Dermis microvascular lymphatic vessel endothelial cell (primary cell): ENCODE measurements around the gene HSD11B2. TPM values are rescaled to one million over a fixed set of nuclear protein-coding genes. Genes with fewer than 3 reads are reported as not detected.

ENCODE experiments used
- DNase-seq, 2 donors: peaks; one replicate each; pipeline versions ENCODE4 v3.0.0 to v3.0.0-alpha.2; 2010; ENCODE audit warnings: low read depth in 2 of 2
- total RNA-seq: library from RNA; depleted of rRNA; stranded (reverse); fragments of >200 nt; gene quantifications from 2 replicates; pipeline ENCODE4 v1.2.1, GENCODE V29; 2014

Gene HSD11B2
- total RNA-seq, 1 donor from 2014 or later = not detected

DNA sequence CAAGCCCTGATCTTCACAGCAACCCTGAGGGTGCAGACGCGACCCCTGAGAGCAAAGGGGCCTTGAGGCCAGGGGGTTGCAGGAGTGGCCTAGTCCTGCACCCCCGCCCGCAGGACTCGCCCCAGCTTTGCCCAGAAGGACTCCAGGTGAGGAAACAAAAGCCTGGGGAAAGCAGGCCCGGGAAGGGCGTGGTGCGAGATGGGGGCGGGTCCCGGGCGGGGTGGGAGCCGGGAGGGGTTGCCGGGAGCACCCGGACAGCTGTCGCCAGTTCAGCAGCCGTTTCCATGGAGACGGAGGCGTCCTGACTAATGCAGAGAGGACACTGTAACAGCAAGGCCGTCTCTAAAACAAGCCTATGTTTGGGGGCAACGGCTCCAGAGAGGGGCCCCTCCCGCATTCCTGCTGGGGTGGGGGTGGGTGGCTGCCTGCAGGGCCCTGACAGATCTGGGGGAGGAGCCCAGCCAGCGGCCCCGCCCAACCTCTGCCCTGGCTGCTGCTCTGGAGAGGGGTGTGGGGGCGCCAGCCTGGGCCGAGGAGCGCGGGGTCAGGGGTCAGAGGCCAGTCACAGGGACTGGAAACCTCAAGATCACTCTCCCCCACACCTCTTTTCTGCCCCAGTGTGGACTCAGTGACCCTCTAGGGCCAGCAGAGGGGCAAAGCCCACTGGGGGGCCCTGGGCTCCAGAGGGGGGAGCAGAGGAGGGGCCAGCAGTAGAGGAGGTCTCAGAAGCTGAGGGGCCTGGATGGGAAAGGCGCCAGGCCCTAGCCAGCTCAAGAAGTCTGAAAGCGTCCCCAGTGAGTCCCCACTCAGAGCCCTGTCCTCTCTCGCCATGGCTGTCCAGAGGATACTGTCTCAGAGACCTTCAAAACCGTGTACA, 34.5 kb upstream of the HSD11B2 start:
- peak; percentile 62 to 79 for DNase-seq

DNA sequence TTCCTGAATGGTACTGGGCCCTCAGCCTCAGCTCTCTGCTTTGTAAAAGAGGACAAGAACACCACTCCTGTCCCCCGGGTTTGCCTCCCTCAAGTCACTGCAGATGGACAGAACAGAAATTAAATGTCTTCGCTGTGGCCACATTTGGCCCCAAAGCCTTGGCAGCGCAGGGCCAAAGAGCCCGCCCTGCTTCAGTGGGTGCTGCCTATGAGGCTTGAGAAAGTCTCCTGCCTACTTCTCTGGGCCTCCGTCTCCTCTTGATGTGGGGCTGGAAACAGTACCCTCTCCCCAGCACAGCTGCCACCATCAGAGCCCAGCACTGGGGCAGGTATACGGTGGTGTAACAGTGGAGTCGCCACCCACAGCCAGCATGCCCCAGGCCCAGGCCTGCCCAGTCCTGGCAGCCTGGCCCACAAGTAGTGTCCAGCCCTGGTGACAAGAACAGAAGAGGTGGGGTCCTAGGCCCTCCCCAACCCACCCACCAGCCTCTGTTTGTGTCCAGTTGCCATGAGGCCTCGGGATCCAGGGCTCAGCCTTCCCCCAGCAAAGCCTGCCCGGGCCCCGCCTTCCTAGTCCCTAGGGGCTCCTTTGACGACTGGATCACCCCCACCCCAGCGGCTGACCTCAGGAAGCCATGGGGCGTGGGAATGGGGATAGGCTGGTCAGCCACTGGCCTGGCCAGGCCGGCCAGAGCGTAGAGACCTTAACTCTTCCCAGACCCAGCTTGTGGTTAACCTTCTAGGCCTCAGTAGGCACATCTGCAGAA, 33.7 kb upstream of the HSD11B2 start:
- no peak for DNase-seq

DNA sequence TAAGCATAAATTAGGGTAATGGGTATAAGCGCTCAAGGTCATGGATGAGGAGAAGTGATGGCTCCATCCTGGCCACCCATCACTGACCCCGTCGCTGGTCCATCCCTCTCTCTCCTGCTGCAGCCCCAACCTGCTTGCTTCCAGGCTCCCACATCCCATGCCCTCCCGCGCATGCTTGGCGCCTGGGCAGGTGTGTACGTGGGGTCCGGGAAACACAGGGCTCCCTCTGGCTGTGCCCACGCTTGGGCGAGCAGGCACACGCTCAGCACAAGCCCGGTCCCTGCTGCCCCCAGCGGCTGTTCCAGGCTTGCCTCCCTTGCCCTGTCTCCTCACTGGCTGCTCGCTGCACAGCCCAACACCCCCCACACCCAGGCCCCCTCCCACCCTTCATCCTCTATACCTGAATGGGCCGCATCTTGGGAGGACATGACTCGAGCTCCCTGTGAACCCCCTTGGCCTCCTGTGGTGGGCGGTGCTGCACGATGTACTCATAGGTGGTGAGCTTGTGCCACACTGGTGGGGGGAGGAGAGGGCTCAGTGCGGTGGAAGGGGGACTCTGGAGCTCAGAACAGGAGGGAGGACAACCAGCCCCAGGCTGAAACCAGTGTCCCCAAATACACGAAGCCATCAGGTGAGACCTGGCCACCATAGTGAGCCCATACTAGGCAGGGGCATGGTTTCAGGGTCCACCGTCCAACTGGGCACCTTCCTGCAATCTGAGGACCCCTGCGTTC, 32.9 kb upstream of the HSD11B2 start:
- no peak for DNase-seq

DNA sequence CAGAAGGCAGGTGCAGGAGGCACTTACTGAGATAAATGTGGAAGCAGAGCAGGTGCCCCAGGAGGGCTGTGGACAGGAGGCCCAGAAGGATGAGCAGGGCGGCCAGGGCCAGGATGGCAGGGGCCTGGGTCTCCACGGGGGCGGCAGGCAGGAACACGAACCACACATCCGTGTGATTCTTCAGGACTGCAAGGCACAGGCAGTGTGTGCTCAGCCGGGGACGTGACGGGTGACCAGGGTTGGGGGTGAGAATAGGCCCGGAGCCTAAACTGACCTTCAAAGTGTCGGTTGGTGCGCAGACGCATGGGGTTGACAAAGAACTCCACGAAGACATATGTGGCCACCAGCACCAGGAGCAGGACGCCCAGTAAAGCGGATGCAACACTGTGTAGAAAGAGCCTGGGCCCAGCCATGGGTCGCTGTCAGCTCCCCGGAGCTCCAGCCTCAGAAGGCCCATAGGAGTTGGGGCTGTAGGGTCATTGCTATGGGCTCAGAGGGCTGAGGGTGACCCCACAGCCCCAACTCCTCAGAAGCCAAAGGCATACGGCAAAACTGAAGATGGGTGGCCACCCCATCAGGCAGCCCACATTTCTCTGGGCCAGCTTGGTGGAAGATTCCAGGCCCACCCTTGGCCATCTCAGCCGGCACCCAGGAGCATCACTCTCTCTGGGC, 32.2 kb upstream of the HSD11B2 start:
- DNase-seq = no peak

DNA sequence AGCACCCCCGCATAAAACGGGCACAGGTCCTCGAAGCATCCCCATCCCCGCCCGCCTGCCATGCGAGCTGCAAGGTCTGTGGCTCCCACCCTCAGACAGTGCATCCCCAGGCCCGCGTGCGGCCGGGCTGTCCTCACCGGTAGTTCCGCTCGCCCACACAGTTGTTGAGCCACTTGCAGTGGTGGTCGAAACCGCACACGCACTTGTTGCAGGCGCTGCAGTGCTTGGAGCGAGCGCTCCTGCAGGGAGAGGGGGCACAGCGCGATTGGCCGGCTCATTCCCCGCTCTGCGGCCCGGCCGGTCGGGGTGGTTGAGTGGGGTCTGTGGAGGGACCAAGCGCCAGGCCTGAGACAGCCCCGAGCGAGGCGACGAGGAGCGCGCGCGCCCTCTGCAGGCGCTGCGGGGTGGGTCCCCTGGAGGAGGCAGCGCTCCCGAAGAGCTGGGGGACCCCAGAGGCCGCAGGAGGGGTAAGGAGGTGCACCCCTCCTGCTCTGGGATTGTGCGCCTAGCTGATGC, 31.6 kb upstream of the HSD11B2 start:
- peak in 1 of 2 donors; percentile 45 for DNase-seq

DNA sequence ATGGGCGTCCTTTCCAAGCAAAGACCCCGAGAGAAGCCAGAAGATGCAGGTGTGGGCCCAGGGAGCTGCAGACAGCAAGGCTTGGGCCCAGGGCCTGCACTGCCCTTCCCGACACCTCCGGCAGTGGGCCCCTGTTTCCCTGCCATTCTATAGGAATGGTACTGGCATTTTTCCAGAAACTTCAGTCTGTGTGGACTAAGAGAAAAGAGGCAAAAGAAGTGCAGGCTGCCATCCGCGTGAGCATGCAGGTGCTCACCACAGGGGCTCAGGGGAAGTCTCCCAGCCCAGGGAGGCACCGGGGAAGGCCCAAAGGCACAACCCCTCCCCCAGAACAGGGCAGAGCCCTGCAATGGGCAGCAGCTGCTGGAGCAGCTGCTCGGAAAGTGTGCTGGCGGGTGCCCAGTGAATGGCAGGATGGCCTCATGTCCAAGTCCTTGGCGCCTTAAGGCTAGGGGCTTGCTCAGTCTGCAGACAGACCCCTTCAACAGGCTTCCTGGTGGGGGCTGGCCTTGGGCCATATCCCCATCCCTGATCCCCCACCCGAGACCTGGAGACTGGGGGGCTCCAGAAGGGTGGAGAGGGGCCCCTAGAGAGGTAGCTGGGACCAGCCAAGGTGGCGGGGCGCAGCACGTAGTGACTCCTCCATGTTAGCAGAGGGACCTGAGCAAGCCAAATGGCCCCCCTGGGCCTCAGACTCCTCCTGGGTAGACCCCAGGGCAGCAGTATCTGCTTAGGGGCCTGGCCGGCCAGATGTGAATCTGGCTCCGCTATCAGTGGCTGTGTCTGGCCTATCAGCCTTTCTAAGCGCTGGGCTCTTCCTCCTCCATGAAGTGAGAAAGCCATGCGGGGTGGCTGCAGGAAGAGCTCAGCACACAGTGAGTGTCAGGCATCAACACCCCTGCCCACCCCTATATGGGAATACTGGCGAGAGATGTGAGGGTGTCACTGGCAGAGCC, 30.9 kb upstream of the HSD11B2 start:
- DNase-seq = no peak

DNA sequence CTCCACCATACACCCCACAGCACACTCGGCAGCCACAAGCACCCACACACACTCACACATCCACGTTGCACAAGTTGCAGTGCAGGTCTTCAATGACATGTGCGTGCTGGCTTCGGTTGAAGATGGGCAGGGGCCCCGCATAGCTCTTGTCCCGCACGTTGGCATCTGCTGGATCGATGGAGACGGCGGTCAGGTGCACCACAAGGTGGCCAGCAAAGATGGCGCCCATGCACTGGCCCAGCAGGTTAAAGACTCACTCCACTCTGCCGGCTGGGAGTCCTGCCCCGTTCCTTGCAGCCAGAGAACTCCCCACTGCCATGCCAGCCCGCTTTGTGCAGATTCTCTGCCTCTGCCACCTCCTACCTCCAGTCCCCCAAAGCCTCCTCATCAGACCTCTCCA, 30.0 kb upstream of the HSD11B2 start:
- no peak for DNase-seq

DNA sequence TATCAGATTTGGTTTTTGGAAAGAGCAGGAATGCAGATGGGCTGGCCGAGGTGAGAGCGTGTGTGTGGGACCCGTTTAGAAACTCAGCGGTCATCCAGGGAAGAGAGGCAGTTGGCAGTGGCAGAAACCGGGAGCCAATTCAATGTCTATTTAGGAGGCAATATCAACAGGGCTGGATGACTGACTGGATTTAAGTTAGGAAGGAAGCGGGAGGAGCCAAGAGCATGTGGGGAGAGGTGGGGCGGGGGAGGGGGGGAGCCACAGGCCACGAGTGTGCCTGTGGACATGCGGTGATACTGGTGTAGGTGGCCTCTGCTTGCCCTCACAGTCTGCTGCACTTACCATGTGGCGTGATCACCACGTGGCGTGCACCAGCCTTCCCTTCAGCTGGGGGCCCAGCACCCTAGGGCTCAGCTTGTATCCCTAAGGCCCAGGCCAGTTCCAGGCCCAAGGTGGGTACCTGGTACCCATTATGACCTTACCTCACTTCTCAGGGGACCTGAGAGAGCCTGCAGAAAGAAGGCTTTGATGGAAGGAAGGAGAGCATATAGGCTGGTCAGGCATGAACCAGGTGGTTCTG, 26.9 kb upstream of the HSD11B2 start:
- DNase-seq = peak in 1 of 2 donors; percentile 36

DNA sequence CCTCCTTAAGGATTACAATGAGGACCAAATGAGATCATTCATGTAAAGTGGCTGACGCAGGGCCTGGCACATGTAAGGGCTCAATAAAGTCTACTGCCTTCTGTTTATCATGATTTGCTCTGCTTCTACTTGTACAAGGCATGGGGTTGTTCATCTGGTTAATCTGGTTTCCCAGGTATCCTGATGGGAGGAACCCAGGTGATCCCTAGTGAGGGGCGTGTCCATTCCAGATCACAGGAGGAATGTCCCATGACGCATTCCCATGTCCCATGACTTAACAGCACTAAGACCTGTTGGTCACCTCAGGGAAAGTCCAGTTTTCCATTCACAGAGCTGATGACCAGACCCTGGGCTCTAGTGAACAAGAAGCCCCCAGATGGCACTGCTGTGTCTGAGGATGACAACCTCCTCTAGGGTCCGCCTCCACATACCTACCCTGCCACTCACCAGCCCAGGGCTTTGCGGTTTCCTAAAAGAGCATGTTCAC, 26.1 kb upstream of the HSD11B2 start:
- DNase-seq = no peak

DNA sequence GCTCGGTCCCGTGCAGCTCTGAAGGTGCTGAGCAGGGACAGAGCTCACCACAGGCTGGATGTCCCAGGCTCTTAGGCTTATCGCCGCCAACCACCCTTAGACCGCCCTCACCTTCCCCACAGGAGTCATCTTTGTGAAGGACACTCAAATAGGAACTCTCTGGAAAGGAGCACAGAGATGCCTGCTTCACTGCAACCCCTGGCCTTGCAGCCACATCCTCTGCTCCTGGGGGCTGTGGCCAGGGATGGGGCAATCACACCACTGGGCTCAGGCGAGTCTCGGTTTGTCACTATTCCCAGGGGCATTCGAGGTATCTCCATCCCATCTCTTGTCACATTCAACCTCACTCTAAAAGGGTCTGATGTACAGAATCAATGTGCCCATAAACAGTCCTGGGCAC, 25.6 kb upstream of the HSD11B2 start:
- DNase-seq = no peak

DNA sequence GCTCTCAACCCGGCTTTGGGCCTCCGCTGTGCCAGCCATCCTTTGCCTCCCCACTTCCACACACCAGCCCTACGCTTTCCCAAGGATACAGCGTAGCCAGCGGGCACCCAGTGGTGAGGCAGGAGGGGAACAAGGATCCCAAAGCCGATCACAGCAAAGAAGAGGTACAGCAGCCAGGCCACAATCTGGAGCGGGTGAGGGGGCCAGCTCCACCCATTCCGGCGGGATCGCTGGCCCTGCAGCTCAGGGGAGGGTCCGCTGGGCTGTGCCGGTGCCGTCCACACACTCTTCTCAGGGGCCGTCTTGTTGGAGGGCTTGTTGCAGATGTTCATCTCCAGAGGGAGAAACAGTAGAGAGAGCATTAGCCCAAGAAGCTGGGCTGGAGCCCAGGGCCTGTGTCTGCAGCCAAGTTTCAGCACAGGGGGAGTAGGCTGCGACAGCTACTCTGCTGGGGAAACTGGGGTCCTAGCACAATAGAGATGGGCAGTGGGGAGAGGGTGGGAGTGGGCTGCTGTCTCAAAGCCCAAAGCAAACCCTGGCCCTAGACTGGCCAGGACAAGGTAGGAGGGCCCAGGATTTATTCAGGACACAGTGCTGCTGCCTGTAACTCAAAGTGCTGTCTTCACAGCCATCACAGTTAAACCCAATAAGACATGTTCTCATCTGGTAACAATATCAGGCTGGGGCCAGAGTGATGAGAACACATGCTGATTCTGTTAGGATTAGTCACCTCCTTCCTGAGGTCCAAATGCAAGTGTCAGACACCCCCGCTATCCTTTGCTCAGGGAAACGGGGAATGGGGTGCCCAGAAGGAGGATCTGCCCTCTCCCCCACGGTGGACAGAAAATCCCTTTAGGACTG, 24.6 kb upstream of the HSD11B2 start:
- peak in 1 of 2 donors; percentile 74 for DNase-seq

DNA sequence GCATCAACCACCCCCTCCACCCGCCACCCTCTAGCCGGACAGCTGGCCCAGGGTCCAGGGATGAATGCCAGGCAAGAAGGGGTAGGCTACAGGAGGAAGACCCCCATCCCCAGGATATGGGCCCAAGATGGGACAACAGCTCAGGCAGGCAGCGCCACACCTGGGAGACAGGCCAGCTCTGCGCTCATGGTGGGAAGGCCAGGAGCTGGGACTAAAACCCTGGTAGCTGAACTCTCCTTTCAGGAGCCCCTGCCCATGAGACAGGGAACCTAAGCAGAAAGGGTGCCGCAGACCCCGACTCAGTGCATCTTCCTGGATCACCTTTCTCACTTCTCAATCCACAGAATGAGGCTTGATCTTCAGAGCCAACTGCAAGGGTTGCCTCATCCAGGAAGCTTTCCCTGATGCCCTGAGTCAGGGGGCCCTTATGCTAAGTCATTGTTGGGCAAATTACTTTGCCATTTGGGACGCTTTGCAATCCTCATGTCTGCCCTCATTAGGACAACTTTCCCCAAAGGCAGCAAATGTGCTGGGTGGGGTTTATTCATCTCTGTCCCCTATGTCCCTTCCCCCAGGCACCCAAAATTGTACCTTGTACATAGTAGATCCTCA, 23.6 kb upstream of the HSD11B2 start:
- DNase-seq = no peak

DNA sequence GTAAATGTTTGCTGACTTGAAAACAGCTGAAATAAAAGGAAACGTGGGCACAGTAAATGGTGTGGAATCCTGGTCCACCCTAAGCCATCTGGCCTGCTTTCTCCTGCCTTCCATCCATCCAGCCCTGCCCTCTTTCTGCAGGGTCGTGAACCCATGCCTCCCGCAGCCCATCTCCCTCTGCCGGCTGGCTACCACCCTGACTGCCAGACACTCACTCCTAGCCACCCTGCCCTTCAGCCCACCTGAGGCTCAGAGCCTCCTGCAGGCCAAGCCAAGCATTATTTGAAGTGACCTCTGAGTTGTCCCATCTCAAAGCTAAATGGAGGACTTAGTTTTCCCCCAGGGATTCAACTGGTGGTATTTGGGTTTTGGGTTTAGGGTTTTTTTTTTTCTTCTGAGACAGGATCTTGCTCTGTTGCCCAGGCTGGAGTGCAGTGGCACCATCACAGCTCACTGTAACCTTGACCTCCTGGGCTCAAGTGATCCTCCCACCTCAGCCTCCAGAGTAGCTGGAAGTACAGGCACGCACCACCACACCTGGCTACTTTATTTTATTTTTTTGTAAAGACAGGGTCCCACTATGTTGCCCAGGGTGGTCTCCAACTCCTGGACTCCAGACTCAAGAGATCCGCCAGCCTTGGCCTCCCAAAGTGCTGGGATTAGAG, 23.0 kb upstream of the HSD11B2 start:
- DNase-seq = no peak

DNA sequence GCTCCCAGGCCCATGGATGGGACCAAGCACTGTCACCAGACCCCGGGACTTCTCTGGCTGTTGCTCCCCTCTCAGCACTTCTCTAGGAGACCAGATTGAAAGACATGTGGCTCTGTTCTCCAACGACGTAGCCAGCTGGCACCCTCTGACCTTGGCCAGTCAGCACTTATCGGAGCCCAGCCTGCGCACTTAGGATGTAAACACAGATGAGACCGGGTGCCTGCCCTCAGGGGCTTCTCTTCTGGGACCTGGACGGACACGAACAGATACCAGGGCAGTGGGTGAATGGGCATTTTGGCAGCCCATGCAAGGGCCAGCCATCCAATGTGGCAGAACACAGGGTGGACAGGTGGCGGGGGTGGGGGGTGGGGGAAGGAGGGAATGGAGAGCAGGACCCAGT, 21.3 kb upstream of the HSD11B2 start:
- no peak for DNase-seq

DNA sequence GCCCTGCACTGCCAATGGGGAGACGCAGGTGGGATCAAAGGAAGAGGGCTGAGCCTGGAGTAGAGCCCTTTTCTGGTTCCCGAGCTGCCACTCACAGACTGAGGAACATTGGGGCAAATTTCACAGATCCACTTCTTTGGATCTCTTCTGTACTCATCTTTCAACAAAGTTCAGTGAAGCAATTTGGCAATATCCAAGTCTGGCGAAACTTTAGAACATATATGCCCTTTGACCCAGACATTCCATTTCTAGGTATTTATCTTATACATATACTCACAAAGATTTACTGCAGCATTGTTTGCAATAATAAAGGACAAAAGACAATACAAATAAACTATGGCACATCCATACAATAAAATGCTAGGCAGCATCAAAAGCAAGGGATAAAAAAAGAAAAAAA, 19.6 kb upstream of the HSD11B2 start:
- DNase-seq = no peak

DNA sequence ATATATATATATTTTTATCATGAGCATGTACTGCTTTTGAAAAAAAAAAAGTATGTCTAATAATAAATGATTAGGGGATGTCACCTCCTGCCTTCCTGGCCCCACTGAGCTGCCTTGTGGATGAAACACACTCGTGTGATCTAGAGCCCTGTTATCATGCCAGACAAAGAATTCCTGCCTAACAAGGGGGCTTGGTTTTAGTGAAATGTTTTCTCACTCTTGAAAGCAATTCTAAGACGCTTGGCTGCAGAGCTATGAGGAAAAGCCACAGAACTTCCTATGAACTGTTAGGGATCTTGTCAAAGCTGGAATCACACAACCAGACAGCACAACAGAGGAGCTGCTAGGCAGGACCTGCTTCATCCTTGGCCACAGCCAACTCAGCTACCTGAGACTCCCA, 18.6 kb upstream of the HSD11B2 start:
- no peak for DNase-seq
